ENCODE data around the gene LYST. TPM values are rescaled to one million over a fixed set of nuclear protein-coding genes. Genes with fewer than 3 reads are reported as not detected.
A peak's percentile ranks its signal among the peaks of the same experiment; 100 is the strongest.

Gene LYST
- total RNA-seq, 4 donors from 2014 or later: 12.3 to 36.6 (median 21.0) TPM

DNA sequence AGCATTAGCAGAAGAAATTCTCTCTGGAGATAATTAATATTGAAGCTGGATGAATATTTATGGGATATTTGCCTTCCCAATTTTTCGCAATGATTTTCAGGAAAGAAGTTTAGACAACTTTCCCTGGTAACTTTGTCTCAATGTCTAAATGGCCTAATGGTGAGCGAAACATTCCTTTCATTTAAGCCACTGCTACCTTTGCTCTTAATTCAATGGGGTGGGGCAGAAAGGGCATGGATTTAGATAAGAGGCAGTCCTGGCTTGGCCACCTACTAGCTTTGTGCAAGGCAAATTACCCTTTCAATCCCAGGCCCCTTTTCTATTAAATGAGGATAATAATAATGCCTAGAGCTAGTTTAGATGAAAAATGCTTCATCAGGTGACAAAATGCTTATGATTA lies 27.1 kb upstream of the LYST start:
- TF ChIP-seq CTCF (IDR thresholded peaks at IDR 0.05): no peak
- no peak for TF ChIP-seq POLR2A (IDR thresholded peaks at IDR 0.05)
- Histone ChIP-seq H3K36me3 (no peaks in the 10 kb centered on the region), H3K4me3 (no peak overlapping the region), H3K27ac (no peak overlapping the region), H3K27me3 (no peaks in the 10 kb centered on the region), H3K4me1 (peaks cover 0 to under 1% (median 0%) of the 10 kb centered on the region in 3 donors), H3K9me3 (no peaks in the 10 kb centered on the region)
- intact Hi-C loops (cut with DNase I): no loop called here
- WGBS, 2 donors: 88 to 98% methylated on average over 2 of the region's 2 CpGs
- DNase-seq: no peak

- H3K9me3 ChIP-seq: no peaks in the 10 kb centered on the region
- H3K27ac ChIP-seq: no peak overlapping the region
- intact Hi-C loops (cut with DNase I): no loop called here
- no peaks in the 10 kb centered on the region for H3K27me3 ChIP-seq
- TF ChIP-seq CTCF (IDR thresholded peaks at IDR 0.05): no peak
- TF ChIP-seq POLR2A (IDR thresholded peaks at IDR 0.05): no peak
- peaks cover 0 to 9% (median 8%) of the 10 kb centered on the region in 3 donors for H3K4me1 ChIP-seq
- no peak overlapping the region for H3K4me3 ChIP-seq
- DNase-seq: no peak
- H3K36me3 ChIP-seq: no peaks in the 10 kb centered on the region
- WGBS, 2 donors: 74 to 77% methylated on average over 5 of the region's 5 CpGs
These were observed 26.2 kb upstream of the LYST start for GRCh38 chr1:235892734-235893413.

GRCh38 chr1:235892202-235892601 lies 25.5 kb upstream of the LYST start:
- no peak overlapping the region for H3K27ac ChIP-seq
- no peaks in the 10 kb centered on the region for H3K36me3 ChIP-seq
- no peaks in the 10 kb centered on the region for H3K9me3 ChIP-seq
- no peak overlapping the region for H3K4me3 ChIP-seq
- H3K27me3 ChIP-seq: no peaks in the 10 kb centered on the region
- no peak for TF ChIP-seq CTCF (IDR thresholded peaks at IDR 0.05)
- TF ChIP-seq POLR2A (IDR thresholded peaks at IDR 0.05): no peak
- intact Hi-C loops (cut with DNase I): no loop called here
- WGBS, 2 donors: 84% methylated on average over 6 of the region's 6 CpGs; no CpG with 5 or more reads in 1 of the 2 donors
- DNase-seq: no peak
- H3K4me1 ChIP-seq: peaks cover 0 to 9% (median 8%) of the 10 kb centered on the region in 3 donors

DNA sequence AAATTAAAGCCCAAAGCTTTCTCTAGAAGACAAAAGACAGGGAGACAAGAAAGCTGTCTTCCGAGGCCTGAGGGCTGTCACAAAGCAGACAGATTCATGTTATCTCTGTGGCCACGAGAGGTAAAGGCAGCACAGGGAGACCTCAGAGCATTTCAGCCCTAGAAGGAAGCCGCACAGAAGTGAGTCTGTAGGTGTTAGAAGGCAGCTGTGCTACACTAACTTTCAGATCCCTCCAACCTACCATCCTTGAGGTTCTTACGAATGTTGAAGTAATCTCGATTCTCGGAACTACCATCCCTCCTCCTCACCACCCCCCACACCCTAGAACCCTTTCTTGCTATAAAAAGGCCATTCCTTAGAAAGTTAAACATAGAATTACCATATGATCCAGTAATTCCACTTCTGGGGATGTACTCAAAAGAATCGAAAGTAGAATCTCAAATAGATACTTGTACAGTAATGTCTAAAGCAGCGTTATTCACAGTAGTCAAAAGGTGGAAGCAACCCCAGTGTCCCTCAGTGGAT lies 21.5 kb upstream of the LYST start:
- peak overlapping the region in 3 of 4 donors; percentile 20 to 58 (median 57) for H3K27ac ChIP-seq
- 38 to 40% methylated on average over 8 of the region's 8 CpGs for WGBS, 2 donors
- H3K4me1 ChIP-seq: peaks cover 4 to 17% (median 15%) of the 10 kb centered on the region in 3 donors
- no peaks in the 10 kb centered on the region for H3K27me3 ChIP-seq
- no peak for TF ChIP-seq CTCF (IDR thresholded peaks at IDR 0.05)
- H3K9me3 ChIP-seq: no peaks in the 10 kb centered on the region
- H3K4me3 ChIP-seq: peak overlapping the region in 1 of 4 donors; percentile 40
- no peaks in the 10 kb centered on the region for H3K36me3 ChIP-seq
- no peak for DNase-seq
- intact Hi-C loops (cut with DNase I): no loop called here

DNA sequence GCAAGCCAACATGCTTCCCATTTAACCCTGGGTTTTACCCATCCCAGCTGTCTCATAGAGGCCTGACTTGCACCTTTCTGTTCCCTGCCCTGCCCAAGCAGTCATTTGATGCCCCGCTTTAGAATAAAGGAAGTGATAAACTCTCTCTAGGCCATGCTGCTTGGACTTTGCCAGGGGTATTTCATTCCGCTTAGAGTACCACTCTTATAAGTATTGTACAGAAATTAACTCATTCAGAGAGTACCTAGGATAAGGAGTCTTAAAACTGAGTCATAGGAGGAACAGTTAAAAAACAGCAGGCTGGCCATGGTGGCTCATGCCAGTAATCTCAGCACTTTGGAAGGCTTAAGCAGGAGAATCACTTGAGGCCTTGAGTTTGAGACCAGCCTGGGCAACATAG lies 21.0 kb upstream of the LYST start:
- H3K4me1 ChIP-seq: peaks cover 9 to 22% (median 20%) of the 10 kb centered on the region in 3 donors
- H3K27me3 ChIP-seq: no peaks in the 10 kb centered on the region
- no peak overlapping the region for H3K4me3 ChIP-seq
- H3K36me3 ChIP-seq: no peaks in the 10 kb centered on the region
- H3K27ac ChIP-seq: no peak overlapping the region
- TF ChIP-seq POLR2A (IDR thresholded peaks at IDR 0.05) (no peak), CTCF (IDR thresholded peaks at IDR 0.05) (no peak)
- no peaks in the 10 kb centered on the region for H3K9me3 ChIP-seq
- 60 to 100% methylated on average over 2 of the region's 2 CpGs for WGBS, 2 donors
- no peak for DNase-seq
- intact Hi-C loops (cut with DNase I): no loop called here
